H1 (cell line): ENCODE measurements around the gene NMRK2.

ENCODE experiments used
- BACH1 ChIP-seq: IDR thresholded peaks from 2 replicates; pipeline ENCODE4 v1.6.1; 2012; ENCODE audit warnings: low read length, improper control_type of control experiment
- CEBPB ChIP-seq: IDR thresholded peaks from 2 replicates; pipeline ENCODE4 v1.6.1; 2012; ENCODE audit warnings: low read depth, low read length
- EP300 ChIP-seq, 2 experiments: IDR thresholded peaks; 1 replicate in 1 of 2; 2 replicates in 1 of 2; pipeline ENCODE4 v1.6.1; 2011 to 2012; ENCODE audit warnings: low read depth in 2 of 2, low read length in 2 of 2, mild to moderate bottlenecking in 2 of 2, borderline replicate concordance in 1 of 2, inconsistent platforms in 1 of 2, moderate library complexity in 1 of 2
- JUN ChIP-seq: IDR thresholded peaks from 2 replicates; pipeline ENCODE4 v1.6.1; 2011; ENCODE audit warnings: low read depth, mild to moderate bottlenecking, improper control_type of control experiment, low read length
- ZNF274 ChIP-seq: IDR thresholded peaks from 2 replicates; pipeline ENCODE4 v1.7.0; 2012; ENCODE audit warnings: low read length, borderline replicate concordance; ENCODE audit errors: extremely low read depth
- TF ChIP-seq, protein P1 (sequence below), 3 experiments: IDR thresholded peaks; 1 replicate in 2 of 3; 2 replicates in 1 of 3; pipeline versions ENCODE4 v1.5.1 to v1.6.1; 2011; ENCODE audit warnings: low read length in 3 of 3, mild to moderate bottlenecking in 3 of 3, inconsistent platforms in 2 of 3, low read depth in 1 of 3, moderate library complexity in 1 of 3; ENCODE audit not compliant: insufficient read depth in 1 of 3; ENCODE audit errors: control extremely low read depth in 1 of 3

DNA sequence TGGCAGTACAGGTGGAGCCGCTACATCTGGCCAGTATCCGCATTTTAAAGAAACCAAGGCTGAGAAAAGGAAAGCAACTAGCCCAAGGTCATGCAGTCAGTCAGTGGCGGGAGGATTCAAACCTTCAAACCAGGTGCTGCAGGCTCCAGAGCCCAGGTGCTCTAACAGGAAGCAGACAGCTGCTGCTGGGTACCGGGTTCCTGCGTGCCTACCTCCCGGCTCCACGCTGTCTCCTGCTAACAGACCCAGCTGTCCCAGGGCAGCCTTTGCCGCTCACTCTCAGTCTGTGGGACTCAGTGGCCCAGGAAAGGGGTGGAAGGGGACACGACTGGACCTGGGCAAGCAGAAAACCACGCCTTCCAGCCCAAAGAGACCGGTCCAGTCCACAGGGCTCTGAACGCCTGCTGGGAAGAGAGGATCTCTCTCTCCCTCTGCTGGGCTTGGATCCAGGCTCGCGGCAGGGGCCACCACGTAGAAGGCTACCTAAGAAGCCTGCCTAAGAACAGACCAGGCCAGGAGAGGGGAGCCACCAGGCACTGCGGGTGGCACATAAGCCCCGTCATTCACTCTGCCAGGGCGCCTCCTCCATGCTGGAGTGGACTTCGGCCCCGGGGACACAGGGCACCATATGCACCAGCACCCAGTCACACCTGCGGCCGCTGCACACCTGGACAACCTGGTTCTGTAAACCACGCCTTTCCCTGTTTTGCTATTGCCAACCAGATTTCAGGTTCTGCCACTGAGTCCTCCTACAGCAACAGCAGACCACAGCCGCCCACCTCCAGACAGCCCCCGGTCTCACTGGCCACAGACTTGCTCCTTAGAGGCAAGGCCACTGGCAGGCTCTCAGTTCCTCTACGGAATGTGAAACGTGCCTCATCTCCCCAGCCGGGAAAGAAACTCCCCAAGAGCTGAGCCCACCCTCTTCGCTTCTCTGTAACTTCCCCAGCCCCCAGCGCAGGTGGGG lies 33.5 kb downstream of the NMRK2 start:
- TF ChIP-seq, protein P1, sequence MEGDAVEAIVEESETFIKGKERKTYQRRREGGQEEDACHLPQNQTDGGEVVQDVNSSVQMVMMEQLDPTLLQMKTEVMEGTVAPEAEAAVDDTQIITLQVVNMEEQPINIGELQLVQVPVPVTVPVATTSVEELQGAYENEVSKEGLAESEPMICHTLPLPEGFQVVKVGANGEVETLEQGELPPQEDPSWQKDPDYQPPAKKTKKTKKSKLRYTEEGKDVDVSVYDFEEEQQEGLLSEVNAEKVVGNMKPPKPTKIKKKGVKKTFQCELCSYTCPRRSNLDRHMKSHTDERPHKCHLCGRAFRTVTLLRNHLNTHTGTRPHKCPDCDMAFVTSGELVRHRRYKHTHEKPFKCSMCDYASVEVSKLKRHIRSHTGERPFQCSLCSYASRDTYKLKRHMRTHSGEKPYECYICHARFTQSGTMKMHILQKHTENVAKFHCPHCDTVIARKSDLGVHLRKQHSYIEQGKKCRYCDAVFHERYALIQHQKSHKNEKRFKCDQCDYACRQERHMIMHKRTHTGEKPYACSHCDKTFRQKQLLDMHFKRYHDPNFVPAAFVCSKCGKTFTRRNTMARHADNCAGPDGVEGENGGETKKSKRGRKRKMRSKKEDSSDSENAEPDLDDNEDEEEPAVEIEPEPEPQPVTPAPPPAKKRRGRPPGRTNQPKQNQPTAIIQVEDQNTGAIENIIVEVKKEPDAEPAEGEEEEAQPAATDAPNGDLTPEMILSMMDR (IDR thresholded peaks at IDR 0.05; ENCODE audit: control extremely low read depth in 1 of 3, insufficient read depth in 1 of 3, low read depth in 1 of 3, low read length in 3 of 3): no peak
- TF ChIP-seq BACH1: no peak
- TF ChIP-seq ZNF274: no peak
- TF ChIP-seq EP300 (IDR thresholded peaks at IDR 0.05; ENCODE audit: borderline replicate concordance in 1 of 2, low read depth in 2 of 2, low read length in 2 of 2): no peak
- no peak for TF ChIP-seq JUN
- TF ChIP-seq CEBPB: no peak
